ENCODE results near the gene TEX48.

Gene TEX48

GRCh38 chr9:114678795-114679194, 3.2 kb downstream of the TEX48 start:
- ChIA-PET POLR2A (no interaction called here), CTCF (interaction anchor here (0.6 to 10.6 kb wide), 9 partner anchors 11 to 336 kb away, joined by 3 to 296 read pairs (median 44); no protein-coding TSS in a partner anchor)
- H3K27ac ChIP-seq (ENCODE audit: extremely low read depth, low read depth, low read length) = no peak overlapping the region
- no peak overlapping the region for H3K4me3 ChIP-seq (ENCODE audit: low read depth, low read length)
- H3K9me3 ChIP-seq (ENCODE audit: control insufficient read depth, insufficient read depth, low read depth, low read length) = no peaks in the 10 kb centered on the region
- no peaks in the 10 kb centered on the region for H3K36me3 ChIP-seq (ENCODE audit: control insufficient read depth in 2 of 2, insufficient read depth in 1 of 2, low read length in 2 of 2)
- peaks cover 3% of the 10 kb centered on the region for H3K4me1 ChIP-seq (ENCODE audit: control insufficient read depth, insufficient read depth, low read length)
- TF ChIP-seq ZNF362 (tag by site-specific recombination; IDR thresholded peaks at IDR 0.05) (peak; percentile 25; the same call in 1 of the 2 replicates), ZNF610 (tag by site-specific recombination; IDR thresholded peaks at IDR 0.05; ENCODE audit: borderline replicate concordance) (no peak)

GRCh38 chr9:114678130-114678529, 3.9 kb downstream of the TEX48 start:
- no peaks in the 10 kb centered on the region for H3K9me3 ChIP-seq (ENCODE audit: control insufficient read depth, insufficient read depth, low read depth, low read length)
- no peak overlapping the region for H3K4me3 ChIP-seq (ENCODE audit: low read depth, low read length)
- TF ChIP-seq EGR2 (tag by site-specific recombination; IDR thresholded peaks at IDR 0.05; ENCODE audit: low read depth) = 0 out of 2 replicates have a peak, but pooled peaks have one; percentile 17
- no peak for TF ChIP-seq ZNF610 (tag by site-specific recombination; IDR thresholded peaks at IDR 0.05; ENCODE audit: borderline replicate concordance)
- TF ChIP-seq ZNF175 (tag by site-specific recombination; IDR thresholded peaks at IDR 0.05) = no peak
- no peak for TF ChIP-seq ZBTB21 (tag by site-specific recombination; IDR thresholded peaks at IDR 0.05)
- ChIA-PET POLR2A (interaction anchor here (0.7 to 1.9 kb wide), 2 partner anchors 14 to 91 kb away, joined by 5 to 7 read pairs; partner anchors contain the start of gene ATP6V1G1), CTCF (interaction anchor here (0.6 to 10.6 kb wide), 11 partner anchors 11 to 1579 kb away, joined by 3 to 296 read pairs (median 8); no protein-coding TSS in a partner anchor)
- peaks cover 3% of the 10 kb centered on the region for H3K4me1 ChIP-seq (ENCODE audit: control insufficient read depth, insufficient read depth, low read length)
- H3K36me3 ChIP-seq (ENCODE audit: control insufficient read depth in 2 of 2, insufficient read depth in 1 of 2, low read length in 2 of 2) = no peaks in the 10 kb centered on the region
- H3K27ac ChIP-seq (ENCODE audit: extremely low read depth, low read depth, low read length) = no peak overlapping the region

GRCh38 chr9:114677418-114677817, 4.6 kb downstream of the TEX48 start:
- Histone ChIP-seq H3K4me1 (ENCODE audit: control insufficient read depth, insufficient read depth, low read length) (peaks cover 3% of the 10 kb centered on the region), H3K27ac (ENCODE audit: extremely low read depth, low read depth, low read length) (no peak overlapping the region), H3K36me3 (ENCODE audit: control insufficient read depth in 2 of 2, insufficient read depth in 1 of 2, low read length in 2 of 2) (no peaks in the 10 kb centered on the region), H3K4me3 (ENCODE audit: low read depth, low read length) (no peak overlapping the region), H3K9me3 (ENCODE audit: control insufficient read depth, insufficient read depth, low read depth, low read length) (no peaks in the 10 kb centered on the region)
- CTCF ChIA-PET = interaction anchor here (0.6 to 10.6 kb wide), 14 partner anchors 12 to 1579 kb away, joined by 3 to 296 read pairs (median 6); no protein-coding TSS in a partner anchor
- POLR2A ChIA-PET = interaction anchor here (0.6 to 1.9 kb wide), 4 partner anchors 15 to 232 kb away, joined by 4 to 7 read pairs (median 4); partner anchors contain the start of gene ATP6V1G1
- TF ChIP-seq ZNF433 (tag by site-specific recombination; IDR thresholded peaks at IDR 0.05; ENCODE audit: low read depth) (no peak), ZBTB17 (tag by site-specific recombination; IDR thresholded peaks at IDR 0.05) (peak; percentile 23; the same call in 1 of the 2 replicates), ZNF184 (tag by site-specific recombination; IDR thresholded peaks at IDR 0.05) (peak; percentile 92), YY1 (tag by site-specific recombination; IDR thresholded peaks at IDR 0.05) (no peak), PRDM6 (tag by site-specific recombination; IDR thresholded peaks at IDR 0.05) (peak; percentile 82), ZNF280C (tag by site-specific recombination; IDR thresholded peaks at IDR 0.05) (no peak), HOXD13 (CRISPR knock-in tag; IDR thresholded peaks at IDR 0.05; ENCODE audit: borderline replicate concordance) (no peak), ZNF473 (tag by site-specific recombination; IDR thresholded peaks at IDR 0.05) (no peak), FEZF1 (tag by site-specific recombination; IDR thresholded peaks at IDR 0.05) (no peak), BCL11B (tag by site-specific recombination; IDR thresholded peaks at IDR 0.05; ENCODE audit: low read depth) (no peak), ZNF221 (tag by site-specific recombination; IDR thresholded peaks at IDR 0.05; ENCODE audit: borderline replicate concordance) (no peak), KLF10 (tag by site-specific recombination; IDR thresholded peaks at IDR 0.05) (peak; percentile 85), ZNF514 (tag by site-specific recombination; IDR thresholded peaks at IDR 0.05) (no peak), ZNF629 (tag by site-specific recombination; IDR thresholded peaks at IDR 0.05) (peak; percentile 74), ZNF548 (tag by site-specific recombination; IDR thresholded peaks at IDR 0.05) (no peak), ZNF280D (tag by site-specific recombination; IDR thresholded peaks at IDR 0.05) (no peak)

Measured in HEK293 (cell line).